Measurements from ENCODE around the gene VARS2. TPM values are rescaled to one million over a fixed set of nuclear protein-coding genes. Genes with fewer than 3 reads are reported as not detected.

Gene VARS2
- total and polyA plus RNA-seq, 9 of the 15 experiments (the other 6 are each of a cell fraction or from before 2014, with no cell fraction given), result 1.6 to 53.6 (median 29.9) TPM

DNA sequence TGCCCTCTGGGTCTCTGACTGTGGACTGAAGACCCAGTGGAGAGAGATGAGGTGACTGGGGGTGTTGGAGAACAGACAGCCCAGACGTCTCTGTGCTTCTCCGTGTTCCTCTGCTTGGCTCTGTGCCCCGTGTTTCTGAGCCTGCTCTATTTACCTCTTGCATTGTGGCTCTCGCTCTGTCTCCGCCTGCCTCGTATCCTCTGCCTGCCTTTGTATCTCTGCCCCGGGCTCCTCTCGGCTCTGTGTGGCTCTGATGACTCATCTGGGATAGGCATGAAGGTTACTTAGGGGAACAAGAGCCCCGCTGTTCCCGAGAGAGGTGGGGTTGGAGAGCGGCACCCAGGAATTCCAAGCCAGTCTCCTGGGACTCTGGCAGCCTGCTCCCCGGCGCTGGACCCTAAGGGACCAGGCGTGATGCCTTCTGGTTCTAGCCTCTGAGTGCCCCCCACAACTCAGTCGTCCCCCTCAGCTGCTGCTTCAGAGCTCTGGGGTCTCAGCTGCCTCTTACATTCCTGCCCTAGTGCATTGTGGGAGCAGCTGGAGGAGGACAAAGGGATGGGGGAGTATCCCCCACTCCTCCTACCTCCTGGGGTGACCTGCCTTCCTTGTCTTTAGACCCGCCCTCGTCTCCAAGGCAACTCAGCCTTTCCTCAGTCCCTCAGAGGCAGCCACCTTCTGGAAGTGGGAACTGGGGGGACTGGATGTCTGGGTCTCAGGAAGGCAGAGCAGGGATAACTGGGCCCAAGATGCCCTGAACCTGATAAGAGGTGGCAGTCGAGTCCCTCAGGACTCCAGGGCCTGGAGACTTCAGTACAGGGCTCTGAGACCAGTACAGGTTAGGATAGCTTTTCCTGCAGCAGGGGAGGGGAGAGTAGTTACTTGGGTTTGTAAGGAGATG is 27.8 kb upstream of the VARS2 start (continued):
- TF ChIP-seq, protein P1, sequence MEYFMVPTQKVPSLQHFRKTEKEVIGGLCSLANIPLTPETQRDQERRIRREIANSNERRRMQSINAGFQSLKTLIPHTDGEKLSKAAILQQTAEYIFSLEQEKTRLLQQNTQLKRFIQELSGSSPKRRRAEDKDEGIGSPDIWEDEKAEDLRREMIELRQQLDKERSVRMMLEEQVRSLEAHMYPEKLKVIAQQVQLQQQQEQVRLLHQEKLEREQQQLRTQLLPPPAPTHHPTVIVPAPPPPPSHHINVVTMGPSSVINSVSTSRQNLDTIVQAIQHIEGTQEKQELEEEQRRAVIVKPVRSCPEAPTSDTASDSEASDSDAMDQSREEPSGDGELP (CRISPR knock-in tag; IDR thresholded peaks at IDR 0.05; ENCODE audit: borderline replicate concordance), result peak; percentile 91
- TF ChIP-seq SMARCE1 (IDR thresholded peaks at IDR 0.05) (peak; percentile 57; the same call in 1 of the 2 replicates), ETV5 (CRISPR knock-in tag; IDR thresholded peaks at IDR 0.05; ENCODE audit: low read depth) (0 out of 2 replicates have a peak, but pooled peaks have one; percentile 62), JUND (IDR thresholded peaks at IDR 0.05; ENCODE audit: borderline replicate concordance, low read depth, low read length) (peak; percentile 95), JUND (tag; IDR thresholded peaks at IDR 0.05; ENCODE audit: borderline replicate concordance, low read depth, low read length) (peak; percentile 86; the same call in 2 of the 3 replicates)

- H3K9ac ChIP-seq (ENCODE audit: insufficient read depth in 1 of 2, low read depth in 2 of 2, low read length in 2 of 2), result no peak overlapping the region
- no peaks in the 10 kb centered on the region for H3K27me3 ChIP-seq (ENCODE audit: control insufficient read depth in 2 of 2, insufficient read depth in 2 of 2, low read length in 2 of 2)
- BruUV-seq (replicated peaks), result no TSS peak
- H3K9me3 ChIP-seq (replicated peaks; ENCODE audit: control insufficient read depth, insufficient read depth, low read depth, low read length), result no peaks in the 10 kb centered on the region
- peak overlapping the region; percentile 96 for H3K4me2 ChIP-seq (ENCODE audit: insufficient read depth, low read length)
- ChIA-PET POLR2A (interaction anchor here (0.6 to 1.4 kb wide), 5 partner anchors 13 to 110 kb away, joined by 3 to 5 read pairs (median 3); no protein-coding TSS in a partner anchor), CTCF (ENCODE audit: low intra/inter-chr PET ratio) (no interaction called here)
- DNase-seq (ENCODE audit: extremely low read depth in 1 of 4, low spot score in 3 of 4) (peak in 1 of 4 experiments; percentile 11), ATAC-seq (no peak), FAIRE-seq (no peak)
- H2AFZ ChIP-seq (ENCODE audit: low read depth, low read length), result no peak overlapping the region
- H3K4me3 ChIP-seq, result no peak overlapping the region
- peaks cover 41 to 58% of the 10 kb centered on the region in 2 experiments for H3K4me1 ChIP-seq (replicated peaks in 1 of 2; ENCODE audit: control insufficient read depth in 2 of 2, insufficient read depth in 2 of 2, low read length in 2 of 2)
- intact Hi-C loops (cut with micrococcal nuclease) (no loop called here), in situ Hi-C loops (cut with MboI) (no loop called here)
- H3K36me3 ChIP-seq (ENCODE audit: control insufficient read depth, insufficient read depth, low read length), result peaks cover 32% of the 10 kb centered on the region
- no peak for TF ChIP-seq ZFPM2 (CRISPR knock-in tag; IDR thresholded peaks at IDR 0.05)
- no peak for TF ChIP-seq CHD2 (IDR thresholded peaks at IDR 0.05; ENCODE audit: low read depth, low read length)
- TF ChIP-seq ZNF280A (IDR thresholded peaks at IDR 0.05; ENCODE audit: low read depth, partially characterized antibody), result no peak
- TF ChIP-seq SNIP1 (IDR thresholded peaks at IDR 0.05; ENCODE audit: low read depth), result no peak
- no peak for TF ChIP-seq CHD4 (IDR thresholded peaks at IDR 0.05; ENCODE audit: insufficient read depth, insufficient replicate concordance, low read depth, low read length, poor library complexity, severe bottlenecking)
- no peak for TF ChIP-seq MTA1 (IDR thresholded peaks at IDR 0.05; ENCODE audit: borderline replicate concordance)
- TF ChIP-seq DPF2 (IDR thresholded peaks at IDR 0.05), result no peak
- TF ChIP-seq RBM34 (IDR thresholded peaks at IDR 0.05; ENCODE audit: borderline replicate concordance, insufficient read depth, low read length), result no peak
- no peak for TF ChIP-seq HLTF (IDR thresholded peaks at IDR 0.05)
- TF ChIP-seq KLF13 (tag; IDR thresholded peaks at IDR 0.05; ENCODE audit: borderline replicate concordance, low read depth), result no peak
- no peak for TF ChIP-seq ZNF263 (CRISPR knock-in tag; IDR thresholded peaks at IDR 0.05; ENCODE audit: borderline replicate concordance)
- no peak for TF ChIP-seq CBFB (CRISPR knock-in tag; IDR thresholded peaks at IDR 0.05)
- H3K9me1 ChIP-seq (ENCODE audit: control insufficient read depth, insufficient read depth, low read length), result peaks cover 3% of the 10 kb centered on the region
- peaks cover 9% of the 10 kb centered on the region; the same call in 1 of the 2 replicates for H4K20me1 ChIP-seq (replicated peaks; ENCODE audit: control insufficient read depth, insufficient read depth, low read length)
- no peak overlapping the region for H3K27ac ChIP-seq (ENCODE audit: extremely low read depth, low read depth, low read length)
- peaks cover 43% of the 10 kb centered on the region for H3K79me2 ChIP-seq (ENCODE audit: control insufficient read depth, insufficient read depth, low read length)
Observed at GRCh38 chr6:30886897-30887255, 27.2 kb upstream of the VARS2 start.

Data from K562 (cell line).